ENCODE results near the gene ZBTB37. TPM values are rescaled to one million over a fixed set of nuclear protein-coding genes. Genes with fewer than 3 reads are reported as not detected.

The ZBTB37 gene
- total and polyA plus RNA-seq, 9 of the 15 experiments (the other 6 are each of a cell fraction or from before 2014, with no cell fraction given) = 1.3 to 13.9 (median 5.4) TPM

GRCh38 chr1:173862146-173862768 is 5.9 kb upstream of the ZBTB37 start (continued):
- peak; percentile 94; the same call in 1 of the 2 replicates for TF ChIP-seq POLR2AphosphoS2 (IDR thresholded peaks at IDR 0.05; ENCODE audit: low read length)
- 0 out of 2 replicates have a peak, but pooled peaks have one; percentile 16 for TF ChIP-seq HDAC6 (IDR thresholded peaks at IDR 0.05; ENCODE audit: low read depth, low read length)
- peak; percentile 7; the same call in 1 of the 2 replicates for TF ChIP-seq ZNF586 (CRISPR knock-in tag; conservative IDR thresholded peaks at IDR 0.05)
- peak; percentile 85 for TF ChIP-seq POLR2A (conservative IDR thresholded peaks at IDR 0.05)
- peak in 1 of 2 experiments; percentile 66; a peak in 1 of 4 replicates for TF ChIP-seq BCLAF1 (IDR thresholded peaks at IDR 0.05; ENCODE audit: borderline replicate concordance in 1 of 2, control insufficient read depth in 1 of 2, low read depth in 2 of 2, low read length in 1 of 2)
- peak; percentile 71; the same call in 1 of the 2 replicates for TF ChIP-seq ERF (CRISPR knock-in tag; IDR thresholded peaks at IDR 0.05)

GRCh38 chr1:173862769-173863223 is 5.4 kb upstream of the ZBTB37 start:
- Histone ChIP-seq H3K4me3 (no peak overlapping the region), H3K9me3 (replicated peaks; ENCODE audit: control insufficient read depth, insufficient read depth, low read depth, low read length) (no peaks in the 10 kb centered on the region), H3K9ac (ENCODE audit: insufficient read depth in 1 of 2, low read depth in 2 of 2, low read length in 2 of 2) (peak overlapping the region in 1 of 2 experiments; percentile 8; a peak in 2 of 4 replicates), H4K20me1 (replicated peaks; ENCODE audit: control insufficient read depth, insufficient read depth, low read length) (peaks cover 47% of the 10 kb centered on the region), H3K27me3 (ENCODE audit: control insufficient read depth in 2 of 2, insufficient read depth in 2 of 2, low read length in 2 of 2) (no peaks in the 10 kb centered on the region; a peak in 1 of 5 replicates), H3K79me2 (ENCODE audit: control insufficient read depth, insufficient read depth, low read length) (peaks cover 46% of the 10 kb centered on the region), H3K27ac (ENCODE audit: extremely low read depth, low read depth, low read length) (peak overlapping the region; percentile 95; the same call in 2 of the 3 replicates), H3K36me3 (ENCODE audit: control insufficient read depth, insufficient read depth, low read length) (peaks cover 72% of the 10 kb centered on the region), H3K4me1 (replicated peaks in 1 of 2; ENCODE audit: control insufficient read depth in 2 of 2, insufficient read depth in 2 of 2, low read length in 2 of 2) (peaks cover 0 to 9% of the 10 kb centered on the region in 2 experiments; a peak in 2 of 5 replicates), H3K4me2 (ENCODE audit: insufficient read depth, low read length) (0 out of 2 replicates have a peak overlapping the region, but pooled peaks have one; percentile 3), H3K9me1 (ENCODE audit: control insufficient read depth, insufficient read depth, low read length) (peaks cover 2% of the 10 kb centered on the region), H2AFZ (ENCODE audit: low read depth, low read length) (no peak overlapping the region)
- BruUV-seq (replicated peaks) = no TSS peak
- in situ Hi-C loops (cut with MboI) (no loop called here), intact Hi-C loops (cut with micrococcal nuclease) (no loop called here)
- FAIRE-seq (no peak), DNase-seq (ENCODE audit: extremely low read depth in 1 of 4, low spot score in 3 of 4) (peak in 2 of 4 experiments; percentile 29 to 67), ATAC-seq (peak; percentile 1)
- CTCF ChIA-PET (ENCODE audit: low intra/inter-chr PET ratio) = no interaction called here
- POLR2A ChIA-PET = interaction anchor here (0.6 to 9.7 kb wide), 6 partner anchors 9 to 205 kb away, joined by 3 to 183 read pairs (median 5); no protein-coding TSS in a partner anchor
- 38% methylated on average over 8 of the region's 8 CpGs for WGBS (ENCODE audit: insufficient coverage, low coverage, missing lambda C conversion rate)
- TF ChIP-seq MYNN (IDR thresholded peaks at IDR 0.05) = peak; percentile 31
- no peak for TF ChIP-seq MYNN (CRISPR knock-in tag; IDR thresholded peaks at IDR 0.05)
- TF ChIP-seq STAG1 (CRISPR knock-in tag; IDR thresholded peaks at IDR 0.05; ENCODE audit: borderline replicate concordance) = no peak
- TF ChIP-seq POLR2AphosphoS5 (IDR thresholded peaks at IDR 0.05; ENCODE audit: control insufficient read depth, insufficient read depth, low read depth, low read length) = peak; percentile 41
- 0 out of 6 replicates have a peak, but pooled peaks of 1 of the 3 experiments have one; percentile 2 for TF ChIP-seq CTCF (IDR thresholded peaks at IDR 0.05 in 2 of 3, conservative IDR thresholded peaks at IDR 0.05 in 1 of 3; ENCODE audit: insufficient read depth in 2 of 3, low read depth in 1 of 3, low read length in 3 of 3)

Measured in K562 (cell line).